GM19099 (cell line): ENCODE results near the gene KATNAL1.

Experiments used
- POLR2A ChIP-seq: IDR thresholded peaks from 3 replicates; pipeline ENCODE4 v1.6.1; 2011; ENCODE audit warnings: low read depth; ENCODE audit not compliant: insufficient read length; ENCODE audit errors: extremely low read depth

Gene KATNAL1

DNA sequence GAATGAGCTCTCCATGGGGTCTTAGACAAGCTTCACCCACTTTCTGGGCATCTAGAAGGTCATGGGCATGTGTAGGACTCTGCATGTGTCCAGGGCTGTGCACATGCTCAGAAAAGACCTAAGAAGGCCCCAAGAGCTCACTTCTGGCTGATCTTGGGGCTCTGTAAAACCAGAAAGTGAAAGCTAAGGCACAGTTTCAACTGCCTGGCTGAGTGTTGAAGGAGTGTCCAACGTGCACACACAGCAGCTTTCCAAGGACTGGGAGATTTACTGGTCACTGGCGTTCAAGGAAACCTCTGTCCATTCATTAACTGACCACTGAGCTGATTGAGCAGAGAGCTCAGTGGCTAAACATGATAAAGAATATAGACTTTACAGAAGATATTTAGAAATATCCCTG is 137.9 kb downstream of the KATNAL1 start:
- TF ChIP-seq POLR2A: no peak

DNA sequence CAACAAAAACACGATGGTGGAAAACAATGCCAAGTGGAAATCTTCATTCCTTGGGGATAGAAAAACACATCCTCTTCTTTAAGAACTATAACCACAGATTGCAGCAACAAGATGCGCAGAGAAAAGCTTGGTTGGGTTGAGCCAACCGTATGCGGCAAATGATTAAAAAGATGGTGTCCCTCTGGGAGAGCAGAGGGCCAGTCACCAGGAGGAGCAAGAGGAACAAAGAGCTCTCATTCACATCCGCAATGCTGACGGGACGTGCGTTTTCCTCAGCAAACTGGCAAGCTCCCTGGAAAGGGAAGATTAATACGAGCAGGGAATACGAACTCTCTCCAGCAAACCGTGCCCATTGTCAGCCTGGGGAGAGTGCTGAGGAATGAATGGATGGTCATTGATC is 141.6 kb downstream of the KATNAL1 start:
- no peak for TF ChIP-seq POLR2A

DNA sequence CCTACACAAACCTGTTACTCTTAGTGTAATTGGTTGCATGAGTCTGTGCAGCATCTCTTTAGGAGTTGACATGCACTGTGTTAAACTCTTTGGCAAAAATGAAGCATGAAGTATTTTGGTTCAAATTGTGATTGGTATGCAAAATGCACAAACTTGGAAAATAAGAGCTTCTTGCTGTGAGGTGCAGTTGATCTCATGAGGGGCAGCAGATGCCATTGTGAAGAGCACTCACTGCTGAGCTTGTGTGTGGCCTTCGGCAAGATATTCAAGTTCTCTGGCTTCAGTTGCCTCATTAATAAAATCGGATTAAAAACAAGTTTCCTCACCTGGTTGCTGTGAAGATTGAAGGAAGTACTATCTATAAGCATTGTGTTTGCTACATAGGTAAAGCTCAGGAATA is 142.3 kb downstream of the KATNAL1 start:
- TF ChIP-seq POLR2A: no peak

DNA sequence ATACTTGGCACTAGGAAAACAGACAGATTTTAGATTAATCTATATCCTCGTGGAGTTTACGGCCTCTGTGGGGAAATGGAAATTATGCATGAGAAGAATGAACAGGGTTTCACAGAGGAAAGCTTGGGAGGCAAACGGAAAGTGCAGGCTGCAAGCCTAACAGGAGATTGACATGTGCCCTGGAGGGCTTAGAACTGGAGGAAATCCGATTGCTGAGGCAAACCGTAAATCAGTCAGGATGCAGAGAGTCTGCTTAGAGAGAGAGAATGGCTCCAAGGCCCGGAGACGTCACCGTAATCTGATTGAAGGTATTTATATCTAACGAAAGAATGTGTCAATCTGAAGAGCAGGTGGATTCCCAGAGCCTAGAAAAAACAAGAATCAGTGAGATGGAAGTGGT is 143.2 kb downstream of the KATNAL1 start:
- no peak for TF ChIP-seq POLR2A

DNA sequence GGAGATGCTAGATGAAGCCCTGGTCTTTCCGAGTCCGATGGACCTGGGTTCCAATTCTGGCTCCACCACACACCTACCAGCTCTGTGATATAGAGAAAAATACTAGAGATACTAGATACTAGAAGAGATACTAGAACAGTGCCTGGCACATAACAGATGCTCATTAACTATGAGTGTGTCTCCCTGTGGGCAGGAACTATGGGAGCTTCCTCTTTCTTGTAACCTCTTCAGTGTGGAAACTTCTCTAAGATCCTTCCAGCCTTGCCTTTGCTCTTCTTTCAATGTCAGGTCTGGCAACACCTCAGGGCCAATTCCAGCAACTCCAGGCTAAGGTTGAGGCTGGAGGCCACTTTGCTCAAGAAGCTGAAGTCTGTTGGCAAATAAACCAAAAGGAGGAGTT is 143.9 kb downstream of the KATNAL1 start:
- no peak for TF ChIP-seq POLR2A

DNA sequence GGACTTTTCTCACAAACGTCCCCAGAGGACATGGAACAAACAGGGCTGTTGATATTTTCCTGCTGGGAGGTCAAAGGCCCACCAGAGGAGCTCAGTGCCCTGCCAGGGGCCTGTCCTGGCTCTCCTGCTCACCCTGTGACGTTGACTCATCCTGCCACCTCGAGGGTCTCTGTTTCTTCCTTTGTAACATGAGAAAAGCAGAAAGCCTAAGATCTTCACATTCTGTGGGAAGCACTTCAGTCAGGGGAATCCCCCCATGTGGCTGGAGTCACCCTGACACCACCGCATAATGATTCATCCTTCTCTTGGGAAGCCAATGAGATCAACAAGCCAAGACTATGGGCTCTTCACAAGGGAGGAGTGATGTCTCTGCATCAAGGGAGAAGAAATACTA is 147.9 kb downstream of the KATNAL1 start:
- TF ChIP-seq POLR2A: no peak

DNA sequence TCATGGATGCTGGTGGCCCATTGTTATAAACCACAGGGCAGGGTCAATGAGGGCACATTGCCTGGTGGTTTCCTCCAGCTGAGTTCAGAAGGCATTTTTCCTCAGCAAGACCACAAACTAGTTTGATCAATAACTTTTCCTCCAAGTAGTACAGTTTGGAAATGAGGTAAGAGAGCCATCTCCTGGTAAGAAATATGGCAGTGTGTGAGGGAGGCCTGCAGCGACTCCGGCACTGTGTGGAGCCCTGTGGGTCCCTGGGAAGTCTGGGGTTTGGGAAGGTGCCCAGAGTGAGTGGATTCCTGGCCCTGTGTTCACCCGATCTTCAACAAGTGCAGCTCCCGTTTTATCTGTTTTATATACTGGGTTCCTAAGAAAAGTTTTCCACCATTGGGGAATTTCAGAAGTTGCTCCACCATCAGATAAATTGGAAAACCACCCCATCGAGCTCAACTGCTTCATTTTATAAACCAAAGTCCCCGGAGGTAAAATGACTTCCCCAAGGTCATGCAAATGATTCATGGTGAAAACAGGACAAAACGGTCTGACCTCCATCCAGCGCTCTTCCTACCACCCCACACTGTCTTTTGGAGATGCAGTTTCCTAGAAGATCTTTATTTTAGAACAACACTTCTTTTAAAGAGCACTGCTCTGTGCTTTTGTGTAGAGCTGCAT is 148.4 kb downstream of the KATNAL1 start:
- no peak for TF ChIP-seq POLR2A

DNA sequence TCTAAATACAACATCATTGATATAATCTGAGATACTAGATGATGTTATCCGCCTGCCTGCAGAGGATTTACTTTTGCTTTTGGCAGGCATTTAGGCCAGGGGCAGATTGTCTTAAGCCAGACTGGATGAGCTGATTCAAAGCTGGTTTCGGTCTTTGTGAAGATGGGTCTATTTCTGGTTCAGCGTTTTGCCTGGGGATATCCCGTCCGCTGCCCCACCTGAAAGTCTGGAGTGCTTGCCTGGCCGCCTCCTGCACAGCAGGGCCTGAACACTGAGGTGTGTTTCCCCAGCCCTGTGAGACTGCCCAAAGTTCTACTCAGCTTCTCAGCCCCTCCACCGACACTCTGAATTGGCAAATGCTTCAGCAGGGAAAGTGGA is 149.7 kb downstream of the KATNAL1 start:
- TF ChIP-seq POLR2A: no peak

DNA sequence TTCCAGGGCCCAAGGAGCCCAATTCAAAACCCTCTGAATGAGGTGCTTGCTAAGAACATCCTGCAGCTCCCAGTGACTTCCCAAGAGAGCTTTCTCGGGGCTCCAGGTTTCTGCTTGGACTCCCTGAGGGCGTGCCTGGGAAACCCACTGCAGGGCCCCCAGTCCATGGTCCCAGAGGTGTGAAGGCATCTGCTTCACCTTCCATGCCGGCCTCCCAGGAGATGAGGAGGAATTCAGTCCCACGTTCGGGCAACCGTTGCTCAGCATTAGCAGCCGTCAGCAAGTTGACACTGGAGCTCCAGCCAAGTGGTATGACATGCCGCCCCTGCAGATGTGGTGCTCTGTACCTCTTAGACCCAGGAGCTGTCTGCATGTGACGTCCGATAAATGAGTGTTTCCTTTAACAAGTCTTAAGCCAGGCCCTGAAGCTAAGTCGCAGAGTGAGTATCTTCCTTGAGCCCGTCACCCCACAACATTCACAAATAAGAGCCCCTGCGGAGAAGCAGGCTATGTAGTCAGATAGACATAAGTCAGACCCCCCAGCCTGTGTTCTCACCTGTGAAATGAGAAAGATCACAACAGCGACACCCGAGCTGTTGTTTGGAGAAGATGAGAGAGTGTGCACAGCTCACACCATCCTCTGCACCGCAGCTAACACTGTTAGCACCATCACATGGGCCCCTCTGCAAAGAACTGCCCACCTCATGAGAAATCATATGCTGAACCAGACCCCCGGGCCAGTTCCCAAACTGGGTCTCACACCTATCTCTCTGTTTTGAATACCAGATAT is 150.3 kb downstream of the KATNAL1 start:
- no peak for TF ChIP-seq POLR2A

DNA sequence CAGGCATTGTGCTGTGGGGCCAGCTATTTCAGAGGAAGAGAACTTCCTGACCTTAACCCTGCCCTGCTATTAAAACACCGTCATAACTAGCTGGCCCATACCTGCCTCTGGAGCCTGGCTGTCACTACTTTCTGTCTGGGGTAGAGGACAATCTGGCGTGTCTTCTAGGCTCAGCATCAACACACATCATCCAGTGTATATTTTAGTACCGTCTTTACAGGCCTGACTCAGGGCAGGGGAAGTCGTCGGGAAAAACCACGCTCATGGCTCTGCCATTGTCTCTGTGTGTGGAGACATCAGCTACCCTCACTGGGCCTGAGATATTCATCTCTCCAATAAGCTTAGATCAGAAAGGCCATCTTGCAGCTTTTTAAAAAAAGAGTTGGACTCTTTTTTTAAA is 151.1 kb downstream of the KATNAL1 start:
- no peak for TF ChIP-seq POLR2A

DNA sequence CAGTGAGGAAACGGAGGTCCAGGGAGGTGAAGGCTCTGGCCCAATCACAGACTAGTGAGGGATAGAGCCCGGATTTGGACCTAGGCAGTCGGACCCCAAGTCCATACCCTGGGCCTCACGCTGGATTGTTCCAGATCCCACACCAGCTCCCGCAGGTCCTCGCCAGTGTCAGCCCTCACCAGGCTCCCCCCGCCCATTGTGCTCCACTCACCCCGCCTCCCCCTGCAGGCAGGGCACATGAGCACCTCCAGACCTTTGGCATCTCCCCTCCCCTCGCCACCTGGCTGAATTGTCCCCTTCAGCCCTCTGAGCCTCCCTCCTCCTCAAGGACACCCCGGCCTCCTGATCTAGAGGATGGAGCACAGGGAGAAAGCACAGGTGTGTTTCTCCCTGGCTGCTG is 152.4 kb downstream of the KATNAL1 start:
- TF ChIP-seq POLR2A: no peak

DNA sequence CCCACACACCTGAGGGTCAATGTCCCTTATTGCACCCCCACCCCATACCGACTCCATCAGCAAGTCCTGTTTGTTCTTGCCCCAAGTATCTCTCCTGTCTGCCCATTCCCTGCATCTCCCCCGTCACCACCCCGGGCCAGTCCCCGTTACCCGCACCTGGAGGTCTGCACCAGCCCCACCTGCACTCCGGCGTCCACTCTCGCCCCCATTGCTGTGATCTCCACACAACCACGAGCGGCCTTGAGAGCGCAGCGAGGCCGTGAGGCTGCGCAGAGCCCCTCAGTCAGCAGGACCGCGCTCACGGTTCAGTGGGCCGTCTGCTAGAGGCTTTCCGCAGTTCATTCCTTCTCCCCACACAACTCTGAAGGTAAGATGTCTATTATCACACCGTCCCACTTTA is 152.8 kb downstream of the KATNAL1 start:
- no peak for TF ChIP-seq POLR2A

DNA sequence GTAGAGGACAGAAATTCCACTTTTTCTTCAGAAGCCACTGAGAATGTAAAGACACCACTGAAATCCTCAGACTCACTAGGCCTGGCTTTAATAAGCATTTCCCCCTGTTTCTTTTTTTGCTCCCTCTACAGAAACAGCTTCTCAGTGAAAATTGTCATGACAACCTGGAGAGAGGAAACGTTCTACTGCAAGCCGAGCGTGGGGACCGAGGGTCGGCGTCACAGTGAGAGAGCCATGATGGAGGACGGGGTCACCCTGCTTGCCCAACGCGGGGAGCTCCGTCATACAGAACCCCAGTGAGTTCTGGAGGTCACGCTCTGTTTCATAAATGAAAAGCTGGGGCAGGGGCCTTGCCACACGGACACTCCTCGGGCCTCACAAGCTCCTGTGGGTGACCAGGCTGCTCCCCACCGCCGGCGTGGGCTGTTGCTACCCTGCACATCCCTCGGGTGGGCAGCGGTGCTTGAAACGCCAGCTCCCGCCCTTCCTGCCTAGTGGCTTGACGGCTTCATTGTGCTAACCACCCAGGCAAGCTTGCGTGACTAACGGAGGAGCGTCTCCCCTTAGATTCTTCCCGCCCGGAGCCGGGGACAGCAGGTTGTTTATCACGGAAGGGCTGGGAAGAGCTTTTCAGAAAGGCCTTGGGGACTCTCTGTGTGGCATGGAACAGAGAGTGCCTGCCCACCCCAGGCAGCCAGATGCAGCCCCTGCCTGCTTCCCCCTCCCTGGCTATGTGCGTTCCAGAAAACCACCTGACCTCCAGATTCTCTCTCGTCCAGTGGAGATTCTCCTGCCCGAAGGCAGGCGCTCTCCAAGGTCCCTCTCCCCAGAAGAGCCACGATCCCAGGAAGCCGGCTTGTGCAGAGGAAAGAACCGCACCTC is 153.6 kb downstream of the KATNAL1 start:
- TF ChIP-seq POLR2A: no peak
